ENCODE results near the gene MLXIPL.

GRCh38 chr7:73569042-73569608, 55.2 kb downstream of the MLXIPL start:
- TF ChIP-seq CTCF (IDR thresholded peaks at IDR 0.05) (no peak), POLR2AphosphoS5 (IDR thresholded peaks at IDR 0.05) (no peak), EP300 (IDR thresholded peaks at IDR 0.05) (no peak)
